Prostate gland (tissue), 2 donors: Measurements from ENCODE around the gene CPD.

Source experiments
- CTCF ChIP-seq, 4 experiments: fragments of 200-600 bp in 2 of 4; fragments of 450-650 bp in 2 of 4; sonication (generic) in 2 of 4; IDR thresholded peaks; 1 replicate in 3 of 4; 2 replicates in 1 of 4; pipeline ENCODE4 v1.5.1; 2016 to 2019; ENCODE audit warnings: antibody characterized with exemption in 4 of 4, mild to moderate bottlenecking in 2 of 4, moderate library complexity in 2 of 4
- POLR2A ChIP-seq: fragments of 450-650 bp; IDR thresholded peaks from one replicate; pipeline ENCODE4 v1.6.1; 2016; ENCODE audit warnings: antibody characterized with exemption, mild to moderate bottlenecking
- POLR2AphosphoS5 ChIP-seq: sonication (generic); formaldehyde crosslinking; IDR thresholded peaks from one replicate; pipeline ENCODE4 v1.6.1; 2017; ENCODE audit warnings: antibody characterized with exemption

GRCh38 chr17:30514895-30515596 is 136.3 kb downstream of the CPD start:
- TF ChIP-seq CTCF (IDR thresholded peaks at IDR 0.05) (no peak), POLR2AphosphoS5 (no peak), POLR2A (no peak)
